HG02885 (cell line): Measurements from ENCODE around the gene DYNC1I1.

Source experiments
- ATAC-seq: cut with Tn5 transposase; IDR thresholded peaks from one replicate; pipeline ENCODE4 v1.9.1; 2021; ENCODE audit warnings: mild to moderate bottlenecking; ENCODE audit not compliant: unreplicated experiment, poor library complexity

DYNC1I1 gene

DNA sequence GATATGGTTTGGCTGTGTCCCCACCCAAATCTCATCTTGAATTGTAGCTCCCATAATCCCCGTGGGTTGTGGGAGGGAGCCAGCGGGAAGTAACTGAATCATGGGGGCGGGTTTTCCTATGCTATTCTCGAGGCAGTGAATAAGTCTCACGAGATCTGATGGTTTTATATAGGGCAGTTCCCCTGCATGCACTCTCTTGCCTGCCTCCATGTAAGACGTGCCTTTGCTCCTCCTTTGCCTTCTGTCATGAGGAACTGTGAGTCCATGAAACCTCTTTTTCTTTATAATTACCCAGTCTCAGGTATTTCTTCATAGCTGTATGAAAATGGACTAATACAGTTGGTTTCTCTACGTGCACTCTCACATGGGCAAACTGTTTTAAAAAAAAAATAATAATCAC is 341.8 kb downstream of the DYNC1I1 start:
- no peak for ATAC-seq

DNA sequence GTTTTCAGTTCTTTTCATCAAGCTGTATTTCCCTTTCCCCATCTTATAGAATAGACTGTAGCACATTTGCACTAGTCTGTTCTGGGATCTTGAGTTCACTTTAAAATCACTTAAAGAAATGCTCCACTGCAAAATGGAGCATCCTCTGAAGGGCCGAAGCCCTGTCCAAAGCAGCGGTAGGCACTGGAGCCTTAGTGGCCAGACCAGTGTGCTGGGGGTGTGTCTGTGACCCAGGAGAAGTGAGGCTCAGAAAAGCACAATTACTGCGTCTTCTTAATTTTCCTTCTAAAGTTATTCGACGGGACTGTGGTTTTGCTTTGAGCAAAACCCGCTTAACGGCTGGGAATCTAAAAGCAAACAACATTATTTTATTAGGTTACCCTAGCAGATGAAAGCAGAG is 343.8 kb downstream of the DYNC1I1 start:
- ATAC-seq, result no peak

DNA sequence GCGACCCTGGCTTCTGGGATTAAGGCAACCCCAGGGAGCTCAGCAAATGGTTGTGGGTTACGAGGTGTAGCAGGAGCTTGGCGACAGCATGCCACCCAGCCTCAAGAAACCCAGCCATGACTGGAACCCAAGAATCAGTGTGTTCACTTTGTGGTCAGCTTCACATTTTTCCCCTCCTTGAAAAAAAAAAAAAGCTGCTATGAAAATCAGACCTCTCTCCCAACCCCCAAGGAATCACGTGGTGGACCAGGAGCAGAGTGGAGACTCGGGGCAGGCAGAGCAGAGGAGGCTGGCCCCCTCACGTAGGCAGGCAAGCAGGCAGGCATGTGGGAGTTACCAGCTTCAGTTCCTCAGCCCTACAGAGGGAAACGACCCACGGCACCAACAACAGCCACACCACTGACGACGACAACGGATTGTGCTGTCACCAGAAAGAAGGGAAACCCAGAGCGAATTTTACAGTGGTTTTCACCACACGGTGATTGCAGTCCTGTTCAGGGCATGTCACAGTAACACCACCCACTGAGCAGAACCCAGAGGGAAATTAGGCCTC is 346.2 kb downstream of the DYNC1I1 start:
- no peak for ATAC-seq

DNA sequence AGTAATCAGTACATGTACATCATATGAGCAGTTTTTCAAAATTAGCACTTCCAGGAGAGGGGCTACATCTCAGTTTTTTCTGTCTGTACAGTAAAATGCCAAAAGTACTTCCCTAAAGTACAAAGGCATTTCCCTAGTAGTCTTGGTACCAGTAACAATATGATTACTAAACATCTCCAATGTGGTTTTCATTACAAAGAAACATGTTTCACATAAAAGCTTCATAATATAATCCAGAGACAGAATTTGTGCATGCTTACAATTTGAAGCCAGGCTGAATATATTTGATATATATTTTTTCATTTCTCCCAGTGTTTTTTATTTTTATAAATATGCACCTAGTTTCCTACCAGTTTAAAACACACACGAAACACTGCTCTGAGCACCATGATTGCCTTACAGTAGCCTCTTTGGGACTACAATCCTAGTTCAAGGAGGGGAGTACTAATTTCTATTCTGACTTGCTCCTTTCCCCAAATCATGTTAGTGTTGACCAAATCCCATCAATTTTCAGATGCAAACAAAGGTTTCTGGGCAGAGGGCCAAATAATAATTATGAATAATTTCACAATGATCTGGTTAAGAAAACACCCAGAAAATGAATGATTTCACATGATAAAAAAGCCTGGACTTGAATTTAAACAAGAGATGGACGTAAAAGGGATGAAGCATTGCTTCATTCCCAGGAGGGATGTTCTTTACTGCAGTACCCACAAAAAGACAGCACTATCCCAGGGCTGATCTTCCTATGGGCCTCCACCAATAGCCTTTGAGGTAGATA is 348.3 kb downstream of the DYNC1I1 start:
- no peak for ATAC-seq

DNA sequence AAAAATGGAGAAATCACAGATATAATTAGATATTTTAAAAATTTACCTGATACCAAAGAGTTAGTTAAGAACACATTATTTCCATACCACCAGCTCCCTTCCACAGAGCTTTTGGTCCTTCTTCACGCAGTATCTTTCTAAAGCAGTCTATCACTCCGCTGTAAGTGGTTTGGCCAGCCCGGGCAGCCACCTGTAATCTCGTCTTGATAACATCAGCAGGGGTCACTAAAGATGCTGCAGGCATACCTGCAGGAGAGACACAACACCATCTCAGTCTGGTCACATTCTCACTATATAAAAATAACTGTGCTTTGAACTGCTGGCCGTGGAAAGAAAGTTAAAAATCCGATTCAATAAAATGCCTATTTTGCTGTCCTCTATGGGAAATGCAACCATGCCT is 349.4 kb downstream of the DYNC1I1 start:
- no peak for ATAC-seq

DNA sequence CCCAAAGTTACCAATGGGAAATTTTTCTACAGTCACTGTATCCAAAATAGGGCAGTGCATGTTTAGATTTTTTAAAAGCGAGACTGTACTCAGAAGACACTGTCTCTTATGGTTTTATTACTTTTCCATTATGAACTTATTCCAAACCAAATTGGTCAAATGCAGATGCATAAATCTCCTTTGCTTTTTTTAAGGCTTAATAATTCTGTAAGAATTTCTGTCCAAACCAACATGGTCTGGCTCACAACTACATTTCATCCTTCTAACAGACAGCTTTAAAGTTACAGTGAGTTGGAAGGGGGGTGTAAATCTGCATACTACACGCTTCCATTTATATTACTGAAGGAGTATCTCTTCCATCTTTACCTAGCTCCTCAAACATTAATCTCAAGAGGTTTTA is 350.4 kb downstream of the DYNC1I1 start:
- no peak for ATAC-seq

DNA sequence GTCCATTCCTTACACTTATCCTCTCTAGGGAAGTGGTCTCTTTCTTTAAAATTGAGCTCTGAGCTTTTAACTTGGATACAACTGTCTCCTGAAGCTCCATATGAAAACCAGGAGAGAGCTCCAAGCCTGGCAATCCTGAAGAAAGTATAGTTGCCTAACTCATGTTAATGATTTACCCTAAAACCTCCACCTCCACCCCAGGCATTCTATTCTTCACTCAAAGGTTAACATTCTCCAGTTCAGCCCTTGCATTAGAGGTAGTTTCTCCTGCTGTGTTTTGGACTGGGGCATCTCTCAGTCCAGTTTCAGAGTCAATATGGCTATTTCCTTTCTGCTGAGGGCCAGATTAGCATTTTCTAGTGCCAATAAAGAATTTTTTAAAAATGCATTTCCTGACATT is 354.0 kb downstream of the DYNC1I1 start:
- ATAC-seq, result no peak

DNA sequence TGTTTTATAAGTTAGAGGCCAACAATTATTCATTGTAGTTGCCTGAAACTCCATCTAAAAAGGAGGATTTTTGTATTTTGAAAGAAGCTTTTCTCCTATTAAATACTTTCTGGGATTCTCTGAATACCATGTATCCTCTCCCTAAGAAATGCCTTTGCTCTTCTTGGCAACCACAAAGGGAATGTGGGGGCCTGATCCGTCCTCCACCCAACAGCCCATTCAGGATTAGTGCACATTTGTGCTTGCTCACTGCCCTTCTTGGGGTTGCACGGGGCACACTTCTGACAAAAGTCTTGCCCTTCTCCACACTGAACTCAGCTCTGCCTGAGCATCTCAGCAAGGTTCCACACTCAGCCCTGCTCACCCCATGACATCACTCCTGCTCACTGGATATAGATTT is 355.4 kb downstream of the DYNC1I1 start:
- ATAC-seq, result no peak

DNA sequence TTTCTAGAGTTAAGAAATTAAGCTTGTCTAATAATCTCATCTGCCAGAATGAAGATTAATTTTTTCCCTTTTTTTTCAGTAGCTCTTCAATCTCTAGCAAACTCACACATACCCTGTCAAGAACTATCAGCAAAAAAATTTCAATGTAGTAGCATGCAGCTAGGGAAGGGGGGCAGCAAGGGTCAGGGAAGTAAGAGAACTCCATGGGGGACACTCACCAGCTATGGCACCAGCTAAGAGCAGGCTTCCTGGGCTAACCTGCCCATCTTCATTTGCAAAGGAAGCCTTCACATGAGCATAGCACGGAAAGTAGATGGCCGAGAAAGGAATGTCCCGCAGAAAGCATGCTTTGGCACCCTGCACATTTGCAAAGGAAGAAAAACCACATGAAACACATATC is 359.2 kb downstream of the DYNC1I1 start:
- ATAC-seq, result no peak

DNA sequence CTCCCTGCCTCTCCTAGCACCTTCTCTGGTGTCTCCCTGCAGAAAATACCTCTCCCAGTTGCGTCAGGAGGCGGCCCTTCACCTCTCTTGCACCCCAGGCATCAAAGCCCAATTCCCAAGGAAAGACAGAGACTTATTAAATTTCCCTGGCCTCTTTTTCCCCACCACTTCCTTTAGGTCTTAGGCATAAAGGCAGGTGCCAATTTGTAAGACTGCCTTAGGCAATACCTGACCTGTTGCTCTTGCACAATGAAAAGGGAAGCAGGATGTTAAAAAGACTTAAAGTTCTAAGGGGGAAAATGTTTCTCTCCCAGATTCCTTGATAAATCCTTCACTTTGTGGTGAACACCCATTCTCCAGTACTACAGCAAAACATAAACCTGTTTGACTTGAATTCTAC is 362.9 kb downstream of the DYNC1I1 start:
- ATAC-seq, result no peak

DNA sequence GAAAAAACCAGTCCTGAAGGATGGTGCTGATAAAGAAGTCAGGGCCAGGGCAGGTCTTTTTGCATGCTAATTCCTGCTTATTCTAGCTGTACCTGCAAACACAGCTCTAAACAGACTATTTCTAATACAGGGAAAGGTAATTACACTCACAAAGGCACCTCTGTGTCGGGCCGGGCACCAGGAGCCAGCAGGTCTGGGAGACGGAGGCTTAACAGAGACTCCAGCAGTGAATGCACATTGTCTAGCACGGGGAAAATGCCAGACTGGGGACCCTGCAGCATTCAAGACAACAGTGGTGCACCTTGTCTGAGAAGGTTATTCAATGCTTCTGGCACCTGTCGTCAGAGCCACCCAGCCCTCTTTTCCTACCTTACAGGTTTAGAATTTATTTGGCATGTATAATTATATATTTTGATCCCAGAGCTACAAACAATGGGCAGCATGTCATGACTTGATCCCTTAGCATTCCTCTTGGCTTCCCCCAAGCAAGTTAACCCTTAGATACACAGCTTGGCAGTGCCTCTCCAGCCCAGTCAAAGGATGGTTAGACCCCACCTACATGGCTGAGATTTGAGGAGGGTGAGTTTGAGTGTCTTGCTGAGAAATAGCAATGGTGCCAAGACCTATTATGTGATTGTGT is 364.4 kb downstream of the DYNC1I1 start:
- no peak for ATAC-seq

DNA sequence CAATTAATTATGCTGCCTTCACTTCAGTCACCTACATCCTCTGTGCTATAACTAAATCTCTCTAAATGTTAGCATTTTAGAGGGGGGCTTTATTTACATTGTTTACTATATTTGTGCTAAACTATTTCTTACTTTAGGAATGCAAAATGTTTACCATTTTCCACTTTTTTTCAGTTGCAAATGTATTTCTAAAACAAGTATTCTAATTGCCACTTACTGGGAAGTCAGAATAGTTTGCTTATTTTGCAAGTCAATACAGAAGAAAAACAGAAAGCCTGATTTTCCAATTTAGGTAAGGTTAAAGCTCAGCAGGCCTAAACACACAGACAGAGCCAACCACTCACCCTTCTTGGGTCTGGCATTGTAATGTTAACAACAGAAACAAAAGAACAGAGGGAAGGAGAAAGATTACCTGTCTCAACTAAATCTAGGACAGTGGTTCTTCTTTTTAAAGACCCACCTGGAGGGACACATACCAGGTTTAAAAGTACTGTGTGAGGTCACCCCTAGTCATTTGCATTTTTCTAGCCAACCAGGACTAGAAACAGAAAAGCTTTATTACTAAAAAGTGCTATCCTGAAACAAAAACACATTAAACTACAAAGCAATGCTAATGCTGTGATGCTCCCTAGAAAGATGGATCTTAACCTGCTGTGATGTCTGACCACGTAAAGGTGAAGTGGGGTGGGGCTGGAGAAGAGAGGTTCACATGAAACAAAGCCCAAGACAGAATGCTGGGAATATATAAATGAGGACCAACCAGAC is 371.3 kb downstream of the DYNC1I1 start:
- no peak for ATAC-seq

DNA sequence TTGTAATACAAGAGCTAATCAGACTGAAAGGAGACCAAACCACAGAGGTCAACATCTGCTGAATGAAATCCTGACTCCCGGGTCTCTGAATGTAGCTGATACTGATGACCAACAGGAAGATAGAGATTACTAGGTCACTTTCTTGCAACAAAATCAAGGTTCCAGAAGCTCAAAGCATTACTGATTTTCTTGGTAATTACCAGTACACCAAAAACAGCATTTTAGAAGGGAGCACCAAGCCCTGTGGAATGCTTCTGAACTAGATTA is 371.8 kb downstream of the DYNC1I1 start:
- ATAC-seq, result no peak
